Vagina (tissue), 2 donors: Measurements from ENCODE around the gene SV2A.
"Not testable (repeated sequence)": the region's sequence is repeated elsewhere in the genome, so short reads cannot be mapped to it uniquely, and the experiment has no call there.

ENCODE experiments used
- POLR2A ChIP-seq, 2 donors: fragments of 450-650 bp; IDR thresholded peaks; one replicate each; pipeline ENCODE4 v1.6.1; 2017; ENCODE audit warnings: antibody characterized with exemption in 2 of 2, mild to moderate bottlenecking in 2 of 2, moderate library complexity in 2 of 2
- TF ChIP-seq, protein P1 (sequence below), 3 experiments: fragments of 450-650 bp in 2 of 3; fragments of 200-600 bp in 1 of 3; sonication (generic) in 1 of 3; IDR thresholded peaks; one replicate each; pipeline ENCODE4 v1.5.1; 2017 to 2019; ENCODE audit warnings: antibody characterized with exemption in 3 of 3, mild to moderate bottlenecking in 2 of 3, moderate library complexity in 2 of 3

DNA sequence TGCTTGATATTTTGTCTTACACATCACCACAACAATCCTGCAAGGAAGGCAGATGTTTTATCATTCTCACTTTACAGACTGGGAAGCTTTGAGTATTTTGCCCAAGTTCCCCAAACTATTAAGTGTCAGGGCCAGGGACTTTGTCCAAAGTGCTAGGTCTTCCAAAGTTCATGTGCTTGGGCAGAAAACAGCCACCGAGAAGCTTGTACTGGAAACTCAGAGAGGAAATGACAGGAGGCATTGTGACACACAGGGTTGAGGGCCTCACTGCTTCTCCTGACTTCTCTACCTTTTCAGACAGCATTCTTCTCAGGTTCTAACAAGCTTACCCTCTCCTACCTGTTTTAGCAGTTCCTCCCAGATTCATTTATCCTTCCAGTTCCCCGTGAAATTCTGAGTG, 50.8 kb downstream of the SV2A start:
- TF ChIP-seq, protein P1, sequence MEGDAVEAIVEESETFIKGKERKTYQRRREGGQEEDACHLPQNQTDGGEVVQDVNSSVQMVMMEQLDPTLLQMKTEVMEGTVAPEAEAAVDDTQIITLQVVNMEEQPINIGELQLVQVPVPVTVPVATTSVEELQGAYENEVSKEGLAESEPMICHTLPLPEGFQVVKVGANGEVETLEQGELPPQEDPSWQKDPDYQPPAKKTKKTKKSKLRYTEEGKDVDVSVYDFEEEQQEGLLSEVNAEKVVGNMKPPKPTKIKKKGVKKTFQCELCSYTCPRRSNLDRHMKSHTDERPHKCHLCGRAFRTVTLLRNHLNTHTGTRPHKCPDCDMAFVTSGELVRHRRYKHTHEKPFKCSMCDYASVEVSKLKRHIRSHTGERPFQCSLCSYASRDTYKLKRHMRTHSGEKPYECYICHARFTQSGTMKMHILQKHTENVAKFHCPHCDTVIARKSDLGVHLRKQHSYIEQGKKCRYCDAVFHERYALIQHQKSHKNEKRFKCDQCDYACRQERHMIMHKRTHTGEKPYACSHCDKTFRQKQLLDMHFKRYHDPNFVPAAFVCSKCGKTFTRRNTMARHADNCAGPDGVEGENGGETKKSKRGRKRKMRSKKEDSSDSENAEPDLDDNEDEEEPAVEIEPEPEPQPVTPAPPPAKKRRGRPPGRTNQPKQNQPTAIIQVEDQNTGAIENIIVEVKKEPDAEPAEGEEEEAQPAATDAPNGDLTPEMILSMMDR (IDR thresholded peaks at IDR 0.05): not testable (repeated sequence)
- not testable (repeated sequence) for TF ChIP-seq POLR2A (IDR thresholded peaks at IDR 0.05)
